ENCODE measurements around the gene DOK7.

DNA sequence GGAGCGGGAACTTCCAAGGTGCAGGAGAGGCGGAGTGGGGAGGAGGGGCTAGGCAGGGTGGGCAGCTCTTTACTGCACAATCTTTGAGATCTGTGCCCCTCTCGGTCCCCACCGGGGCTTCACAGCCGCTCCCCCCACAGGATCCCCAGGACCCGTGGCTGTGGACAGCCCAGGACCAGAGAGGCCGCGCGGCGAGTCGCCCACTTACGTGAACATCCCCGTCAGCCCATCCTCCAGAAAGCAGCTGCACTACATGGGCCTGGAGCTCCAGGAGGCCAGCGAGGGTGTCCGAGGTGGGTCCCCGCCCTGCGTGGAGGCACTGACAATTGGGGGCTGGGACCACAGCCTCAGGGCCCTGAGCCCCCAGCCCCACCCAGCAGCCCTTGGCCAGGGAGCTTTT, 37.0 kb downstream of the DOK7 start:
- TF ChIP-seq, protein P1, sequence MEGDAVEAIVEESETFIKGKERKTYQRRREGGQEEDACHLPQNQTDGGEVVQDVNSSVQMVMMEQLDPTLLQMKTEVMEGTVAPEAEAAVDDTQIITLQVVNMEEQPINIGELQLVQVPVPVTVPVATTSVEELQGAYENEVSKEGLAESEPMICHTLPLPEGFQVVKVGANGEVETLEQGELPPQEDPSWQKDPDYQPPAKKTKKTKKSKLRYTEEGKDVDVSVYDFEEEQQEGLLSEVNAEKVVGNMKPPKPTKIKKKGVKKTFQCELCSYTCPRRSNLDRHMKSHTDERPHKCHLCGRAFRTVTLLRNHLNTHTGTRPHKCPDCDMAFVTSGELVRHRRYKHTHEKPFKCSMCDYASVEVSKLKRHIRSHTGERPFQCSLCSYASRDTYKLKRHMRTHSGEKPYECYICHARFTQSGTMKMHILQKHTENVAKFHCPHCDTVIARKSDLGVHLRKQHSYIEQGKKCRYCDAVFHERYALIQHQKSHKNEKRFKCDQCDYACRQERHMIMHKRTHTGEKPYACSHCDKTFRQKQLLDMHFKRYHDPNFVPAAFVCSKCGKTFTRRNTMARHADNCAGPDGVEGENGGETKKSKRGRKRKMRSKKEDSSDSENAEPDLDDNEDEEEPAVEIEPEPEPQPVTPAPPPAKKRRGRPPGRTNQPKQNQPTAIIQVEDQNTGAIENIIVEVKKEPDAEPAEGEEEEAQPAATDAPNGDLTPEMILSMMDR (IDR thresholded peaks at IDR 0.05) = no peak
- TF ChIP-seq POLR2A (IDR thresholded peaks at IDR 0.05) = no peak

Data from breast epithelium (tissue), 3 donors.